ENCODE data around the gene CLOCK. TPM values are rescaled to one million over a fixed set of nuclear protein-coding genes. Genes with fewer than 3 reads are reported as not detected.
A peak's percentile ranks its signal among the peaks of the same experiment; 100 is the strongest.
"Not testable (repeated sequence)": the region's sequence is repeated elsewhere in the genome, so short reads cannot be mapped to it uniquely, and the experiment has no call there.

CLOCK gene, protein sequence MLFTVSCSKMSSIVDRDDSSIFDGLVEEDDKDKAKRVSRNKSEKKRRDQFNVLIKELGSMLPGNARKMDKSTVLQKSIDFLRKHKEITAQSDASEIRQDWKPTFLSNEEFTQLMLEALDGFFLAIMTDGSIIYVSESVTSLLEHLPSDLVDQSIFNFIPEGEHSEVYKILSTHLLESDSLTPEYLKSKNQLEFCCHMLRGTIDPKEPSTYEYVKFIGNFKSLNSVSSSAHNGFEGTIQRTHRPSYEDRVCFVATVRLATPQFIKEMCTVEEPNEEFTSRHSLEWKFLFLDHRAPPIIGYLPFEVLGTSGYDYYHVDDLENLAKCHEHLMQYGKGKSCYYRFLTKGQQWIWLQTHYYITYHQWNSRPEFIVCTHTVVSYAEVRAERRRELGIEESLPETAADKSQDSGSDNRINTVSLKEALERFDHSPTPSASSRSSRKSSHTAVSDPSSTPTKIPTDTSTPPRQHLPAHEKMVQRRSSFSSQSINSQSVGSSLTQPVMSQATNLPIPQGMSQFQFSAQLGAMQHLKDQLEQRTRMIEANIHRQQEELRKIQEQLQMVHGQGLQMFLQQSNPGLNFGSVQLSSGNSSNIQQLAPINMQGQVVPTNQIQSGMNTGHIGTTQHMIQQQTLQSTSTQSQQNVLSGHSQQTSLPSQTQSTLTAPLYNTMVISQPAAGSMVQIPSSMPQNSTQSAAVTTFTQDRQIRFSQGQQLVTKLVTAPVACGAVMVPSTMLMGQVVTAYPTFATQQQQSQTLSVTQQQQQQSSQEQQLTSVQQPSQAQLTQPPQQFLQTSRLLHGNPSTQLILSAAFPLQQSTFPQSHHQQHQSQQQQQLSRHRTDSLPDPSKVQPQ
- total RNA-seq, result 10 to 100 TPM; 18.4 to 20.8 TPM

DNA sequence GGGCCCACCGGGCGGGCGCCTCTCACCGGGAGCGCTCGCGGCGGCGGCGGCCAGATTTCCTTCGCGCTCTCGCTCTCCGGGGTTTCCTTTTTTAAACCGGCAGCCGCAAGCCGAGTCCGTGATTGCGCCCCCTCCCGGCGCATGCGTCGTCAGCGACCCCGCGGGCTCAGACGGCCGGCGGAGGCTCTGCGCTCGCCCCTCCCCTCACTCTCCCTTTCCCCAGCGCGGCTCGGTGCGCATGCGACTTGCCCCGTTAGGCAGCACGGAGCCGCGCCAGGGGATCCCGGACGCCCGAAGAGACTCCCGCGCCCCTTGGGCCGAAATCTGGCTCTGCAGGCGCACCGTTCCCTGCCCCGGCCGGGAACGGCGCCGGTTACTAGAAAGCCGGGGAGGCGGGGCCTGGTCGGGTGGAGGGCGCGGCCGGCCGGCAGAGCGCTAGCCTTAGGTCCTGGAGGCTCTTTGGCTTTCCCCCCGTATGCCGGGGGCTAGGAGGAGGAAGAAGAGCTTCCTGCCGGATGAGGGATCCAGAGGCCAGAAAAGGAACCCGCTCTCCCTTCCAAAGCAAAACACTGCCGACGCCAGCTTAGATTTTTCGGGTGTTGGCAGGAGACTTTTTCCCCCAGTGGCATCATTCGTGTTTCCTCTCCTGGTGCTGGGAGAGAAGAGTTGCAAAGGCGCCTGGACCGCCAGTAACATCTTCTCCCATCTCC, at the start of gene CLOCK:
Gene CLOCK, minus strand, starts transcription at position 154 of the 710 bp plus-strand sequence. CDS start 64,124 bp downstream, outside the sequence.
- no peaks in the 10 kb centered on the region for H3K27me3 ChIP-seq
- no peaks in the 10 kb centered on the region for H3K4me1 ChIP-seq
- no peaks in the 10 kb centered on the region for H3K9me3 ChIP-seq
- intact Hi-C loops (cut with DNase I), result loop anchor here (10.0 kb wide), 1 partner anchor 112 kb away; no protein-coding TSS in a partner anchor
- peak within 1 kb of the TSS; percentile 82 to 91 for H3K9ac ChIP-seq (ENCODE audit: low read depth in 2 of 2, low read length in 2 of 2)
- peak; percentile 83 for DNase-seq
- TF ChIP-seq, protein P1, sequence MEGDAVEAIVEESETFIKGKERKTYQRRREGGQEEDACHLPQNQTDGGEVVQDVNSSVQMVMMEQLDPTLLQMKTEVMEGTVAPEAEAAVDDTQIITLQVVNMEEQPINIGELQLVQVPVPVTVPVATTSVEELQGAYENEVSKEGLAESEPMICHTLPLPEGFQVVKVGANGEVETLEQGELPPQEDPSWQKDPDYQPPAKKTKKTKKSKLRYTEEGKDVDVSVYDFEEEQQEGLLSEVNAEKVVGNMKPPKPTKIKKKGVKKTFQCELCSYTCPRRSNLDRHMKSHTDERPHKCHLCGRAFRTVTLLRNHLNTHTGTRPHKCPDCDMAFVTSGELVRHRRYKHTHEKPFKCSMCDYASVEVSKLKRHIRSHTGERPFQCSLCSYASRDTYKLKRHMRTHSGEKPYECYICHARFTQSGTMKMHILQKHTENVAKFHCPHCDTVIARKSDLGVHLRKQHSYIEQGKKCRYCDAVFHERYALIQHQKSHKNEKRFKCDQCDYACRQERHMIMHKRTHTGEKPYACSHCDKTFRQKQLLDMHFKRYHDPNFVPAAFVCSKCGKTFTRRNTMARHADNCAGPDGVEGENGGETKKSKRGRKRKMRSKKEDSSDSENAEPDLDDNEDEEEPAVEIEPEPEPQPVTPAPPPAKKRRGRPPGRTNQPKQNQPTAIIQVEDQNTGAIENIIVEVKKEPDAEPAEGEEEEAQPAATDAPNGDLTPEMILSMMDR (IDR thresholded peaks at IDR 0.05), result peak; percentile 43
- H3K4me3 ChIP-seq, result peak within 1 kb of the TSS; percentile 94
- H3K27ac ChIP-seq, result peak within 1 kb of the TSS; percentile 99
- no peaks in the 10 kb centered on the region for H3K36me3 ChIP-seq

DNA sequence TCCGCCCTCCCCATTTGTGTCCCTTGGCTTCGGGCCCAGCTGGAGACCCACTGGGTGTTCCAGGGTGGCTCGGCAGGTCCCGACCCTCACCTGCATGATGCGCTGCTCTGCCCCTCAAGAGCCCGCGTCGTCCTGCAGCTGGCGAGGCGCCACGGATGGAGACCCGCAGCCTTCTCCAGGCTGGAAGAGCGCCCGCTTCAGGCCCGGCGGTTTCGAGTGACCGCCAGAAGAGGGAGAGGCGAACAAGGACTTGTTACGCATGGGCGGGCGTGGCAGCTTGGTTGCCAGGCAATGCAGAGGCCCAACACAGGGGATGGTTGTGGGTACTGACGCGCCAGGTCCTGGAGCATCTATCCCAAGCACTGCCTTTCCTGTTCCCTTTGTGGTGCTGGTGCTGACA, 45.3 kb upstream of the CLOCK start, which contains the start of gene PDCL2:
Gene PDCL2, minus strand, starts transcription at position 232 of the 400 bp plus-strand sequence. Its CDS starts 136 bp downstream, at position 96.
- no peak within 1 kb of the TSS for H3K9ac ChIP-seq (ENCODE audit: low read depth in 2 of 2, low read length in 2 of 2)
- H3K36me3 ChIP-seq, result no peaks in the 10 kb centered on the region
- no peak for DNase-seq
- intact Hi-C loops (cut with DNase I), result no loop called here
- no peaks in the 10 kb centered on the region for H3K9me3 ChIP-seq
- H3K4me3 ChIP-seq, result no peak within 1 kb of the TSS
- H3K27ac ChIP-seq, result no peak within 1 kb of the TSS
- no peaks in the 10 kb centered on the region for H3K27me3 ChIP-seq
- TF ChIP-seq, protein P1 (IDR thresholded peaks at IDR 0.05), result no peak
- H3K4me1 ChIP-seq, result no peaks in the 10 kb centered on the region

DNA sequence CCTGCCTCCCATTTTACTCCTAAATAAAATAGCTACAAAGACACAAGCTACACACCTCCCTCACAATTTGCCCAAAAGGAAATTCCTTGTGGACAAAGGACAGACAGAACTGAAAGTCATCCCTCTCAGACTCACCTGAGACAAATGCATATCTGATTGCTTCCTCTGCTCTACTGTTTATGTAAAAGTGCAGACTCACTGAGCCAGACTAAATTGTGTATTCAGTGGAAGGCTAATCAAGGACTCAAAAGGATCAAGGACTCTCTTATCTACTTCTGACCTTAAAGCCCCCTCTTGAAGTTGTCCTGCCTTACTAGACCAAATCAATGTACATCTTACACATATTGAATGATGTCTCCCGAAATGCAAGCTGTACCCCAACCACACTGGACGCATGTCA, 41.5 kb upstream of the CLOCK start:
- H3K27ac ChIP-seq, result no peak overlapping the region
- H3K9ac ChIP-seq (ENCODE audit: low read depth in 2 of 2, low read length in 2 of 2), result no peak overlapping the region
- DNase-seq, result no peak
- H3K4me1 ChIP-seq, result no peaks in the 10 kb centered on the region
- H3K27me3 ChIP-seq, result no peaks in the 10 kb centered on the region
- TF ChIP-seq, protein P1 (IDR thresholded peaks at IDR 0.05), result no peak
- no peaks in the 10 kb centered on the region for H3K36me3 ChIP-seq
- H3K4me3 ChIP-seq, result no peak overlapping the region
- intact Hi-C loops (cut with DNase I), result loop anchor here (10.0 kb wide), 1 partner anchor 393 kb away; no protein-coding TSS in a partner anchor
- H3K9me3 ChIP-seq, result no peaks in the 10 kb centered on the region

DNA sequence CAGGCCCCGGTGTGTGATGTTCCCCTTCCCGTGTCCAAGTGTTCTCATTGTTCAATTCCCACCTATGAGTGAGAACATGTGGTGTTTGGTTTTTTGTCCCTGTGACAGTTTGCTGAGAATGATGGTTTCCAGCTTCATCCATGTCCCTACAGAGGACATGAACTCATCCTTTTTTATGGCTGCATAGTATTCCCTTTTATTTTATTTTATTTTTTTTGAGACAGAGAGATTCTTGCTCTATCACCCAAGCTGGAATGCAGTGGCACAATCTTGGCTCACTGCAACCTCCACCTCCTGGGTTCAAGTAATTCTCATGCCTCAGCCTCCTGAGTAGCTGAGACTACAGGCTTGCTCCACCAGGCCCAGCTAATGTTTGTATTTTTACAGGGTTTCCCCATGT, 36.1 kb upstream of the CLOCK start:
- not testable (repeated sequence) for H3K36me3 ChIP-seq; DNase-seq; H3K9me3 ChIP-seq; H3K4me1 ChIP-seq; H3K27me3 ChIP-seq; H3K9ac ChIP-seq (ENCODE audit: low read depth in 2 of 2, low read length in 2 of 2); H3K27ac ChIP-seq; H3K4me3 ChIP-seq
- intact Hi-C loops (cut with DNase I), result loop anchor here (10.0 kb wide), 1 partner anchor 388 kb away; no protein-coding TSS in a partner anchor

DNA sequence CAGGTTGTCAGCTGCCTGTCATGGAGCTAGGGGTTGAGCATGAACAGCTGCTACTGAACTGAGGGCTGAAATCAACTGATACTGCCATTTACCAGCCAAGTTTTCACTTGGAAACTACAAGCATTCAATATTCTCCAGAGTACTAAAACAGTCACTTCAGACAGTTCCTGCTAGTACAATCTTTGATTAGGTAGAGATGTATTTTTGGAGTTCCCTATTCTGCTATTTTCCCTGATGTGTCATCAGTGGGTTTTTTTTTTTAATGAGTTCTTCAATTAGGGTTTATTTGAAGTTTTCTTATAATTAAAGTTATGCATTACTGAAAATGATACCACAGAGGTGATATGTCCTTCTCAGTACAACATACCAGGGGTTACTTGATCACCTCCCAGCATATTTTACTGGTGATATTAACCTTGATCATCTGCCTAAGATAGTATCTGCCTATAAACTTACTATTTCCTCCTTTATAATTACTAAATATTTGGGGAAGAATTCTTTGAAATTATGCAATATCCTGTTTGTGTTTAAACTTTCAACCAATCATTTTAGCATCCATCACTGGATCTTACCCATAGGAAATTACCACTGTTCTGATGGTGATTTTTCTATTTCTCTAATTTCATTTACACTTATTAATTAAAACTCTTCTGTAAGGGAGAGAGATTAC, 31.8 kb upstream of the CLOCK start:
- Histone ChIP-seq H3K27me3 (no peaks in the 10 kb centered on the region), H3K9me3 (no peaks in the 10 kb centered on the region), H3K4me1 (no peaks in the 10 kb centered on the region), H3K4me3 (no peak overlapping the region), H3K9ac (ENCODE audit: low read depth in 2 of 2, low read length in 2 of 2) (no peak overlapping the region), H3K27ac (no peak overlapping the region), H3K36me3 (no peaks in the 10 kb centered on the region)
- TF ChIP-seq, protein P1 (IDR thresholded peaks at IDR 0.05), result no peak
- intact Hi-C loops (cut with DNase I), result no loop called here
- no peak for DNase-seq
